ENCODE measurements around the gene GSAP. TPM values are rescaled to one million over a fixed set of nuclear protein-coding genes. Genes with fewer than 3 reads are reported as not detected.

GSAP gene
- total and polyA plus RNA-seq, 2 of the 4 experiments (the other 2 are of a cell fraction) = 1.6 to 1.8 TPM

GRCh38 chr7:77313876-77314480 lies 102.2 kb downstream of the GSAP start:
- Histone ChIP-seq H2AK5ac (ENCODE audit: low read depth, low read length) (no peak overlapping the region), H4K8ac (ENCODE audit: low read depth in 2 of 2, low read length in 2 of 2) (no peak overlapping the region), H3K9ac (ENCODE audit: low read depth, low read length) (no peak overlapping the region), H3K18ac (ENCODE audit: low read depth, low read length) (no peak overlapping the region), H3K9me1 (ENCODE audit: insufficient read depth, low read length) (peaks cover 2% of the 10 kb centered on the region; the same call in 1 of the 2 replicates), H3K79me1 (ENCODE audit: low read depth in 1 of 2, low read length in 2 of 2) (no peaks in the 10 kb centered on the region), H2BK5ac (ENCODE audit: low read depth, low read length, poor library complexity, severe bottlenecking) (no peak overlapping the region), H2AK9ac (replicated peaks; ENCODE audit: low read depth, low read length, poor library complexity) (no peak overlapping the region), H3K4me1 (ENCODE audit: control insufficient read depth, insufficient read depth, low read length) (peaks cover 2% of the 10 kb centered on the region), H2AFZ (replicated peaks; ENCODE audit: low read length, poor library complexity) (no peak overlapping the region), H3K4me2 (ENCODE audit: low read depth, low read length) (no peak overlapping the region), H2BK20ac (ENCODE audit: low read depth, low read length) (no peak overlapping the region), H3K9me3 (ENCODE audit: control insufficient read depth, insufficient read depth, low read length) (no peaks in the 10 kb centered on the region), H3K23ac (ENCODE audit: low read depth, low read length) (no peak overlapping the region), H3K56ac (ENCODE audit: extremely low read depth, insufficient read depth, low read length) (no peak overlapping the region), H3K4me3 (ENCODE audit: insufficient read depth, low read depth, low read length) (no peak overlapping the region), H4K20me1 (ENCODE audit: insufficient read depth, low read length) (no peaks in the 10 kb centered on the region), H4K91ac (ENCODE audit: insufficient read depth, low read depth, low read length) (no peak overlapping the region), H2BK120ac (ENCODE audit: low read depth, low read length) (no peak overlapping the region), H3K4ac (ENCODE audit: low read depth, low read length) (no peak overlapping the region), H4K5ac (ENCODE audit: low read depth, low read length) (no peak overlapping the region), H3K27me3 (ENCODE audit: control insufficient read depth, insufficient read depth, low read length) (no peaks in the 10 kb centered on the region), H2BK15ac (ENCODE audit: low read depth, low read length) (no peak overlapping the region), H3K27ac (ENCODE audit: insufficient read depth, low read length) (no peak overlapping the region), H3K36me3 (ENCODE audit: control insufficient read depth, insufficient read depth, low read length) (peaks cover 5% of the 10 kb centered on the region; the same call in 1 of the 2 replicates), H3K14ac (replicated peaks; ENCODE audit: low read depth, low read length) (no peak overlapping the region)
- POLR2A ChIA-PET (ENCODE audit: unreplicated experiment) = no interaction called here
- no TSS peak for BruUV-seq (replicated peaks)
- no peak for TF ChIP-seq RAD21 (IDR thresholded peaks at IDR 0.05; ENCODE audit: low read length)
- no peak for TF ChIP-seq NFE2L2 (IDR thresholded peaks at IDR 0.05; ENCODE audit: low read depth, low read length)
- DNase-seq = no peak
- WGBS, 2 experiments (ENCODE audit: extremely low coverage in 2 of 2, insufficient read length in 1 of 2) = 86% methylated on average over 1 of the region's 5 CpGs; no CpG with 5 or more reads in 1 of the 2 experiments
- no peak for ATAC-seq (ENCODE audit: low read depth)
- dilution Hi-C loops (cut with HindIII; ENCODE audit: low sequenced_read_pairs, unreplicated experiment) = no loop called here
- in situ Hi-C loops (cut with MboI; ENCODE audit: low sequenced_read_pairs) = no loop called here
- intact Hi-C loops (cut with micrococcal nuclease) = no loop called here
- CTCF ChIA-PET = interaction anchor here (0.6 kb wide), 1 partner anchor 816 kb away, joined by 3 read pairs; no protein-coding TSS in a partner anchor

All from IMR-90 (cell line).